GM12878 (cell line): ENCODE measurements around the gene MMRN2. TPM values are rescaled to one million over a fixed set of nuclear protein-coding genes. Genes with fewer than 3 reads are reported as not detected.

Source experiments
- ATAC-seq: fragments of 200-7000 bp; cut with Tn5 transposase; 3 replicates; pipeline ENCODE4 v1.9.1; 2020; ENCODE audit warnings: mild to moderate bottlenecking, moderate library complexity
- BruUV-seq: library from RNA; stranded (reverse); fragments of 400-500 nt; replicated peaks from 2 replicates; lab custom pipeline; 2021; lab: Mats Ljungman, UMichigan
- CTCF ChIA-PET: fragments of 300-600 bp; sonication (Branson Sonifier 250); formaldehyde crosslinking; extraction: SDS; loops from one replicate; lab custom pipeline; 2021; ENCODE audit warnings: inconsistent platforms; lab: Yijun Ruan, JAX
- POLR2A ChIA-PET: fragments of 350-600 bp; formaldehyde crosslinking; extraction: SDS; loops from one replicate; lab custom pipeline; 2021; ENCODE audit warnings: inconsistent platforms; lab: Charles Lee
- RAD21 ChIA-PET: fragments of 300-600 bp; sonication (Branson Sonifier 250); formaldehyde crosslinking; loops from one replicate; lab custom pipeline; 2023; ENCODE audit warnings: antibody characterized with exemption; ENCODE audit not compliant: unreplicated experiment; lab: Charles Lee
- SMC1A ChIA-PET: fragments of 300-600 bp; sonication (Branson Sonifier 250); formaldehyde crosslinking; loops from one replicate; lab custom pipeline; 2023; ENCODE audit not compliant: unreplicated experiment, uncharacterized antibody; lab: Charles Lee
- DNase-seq: peaks from one replicate; pipeline ENCODE4 v3.0.0-alpha.2; 2011; ENCODE audit warnings: low read depth, low spot score
- FAIRE-seq: peaks from 3 replicates; lab custom pipeline; 2011; peaks lifted over from hg19 to GRCh38; lab: Jason Lieb, UNC
- H2AFZ ChIP-seq: 2 replicates; pipeline ENCODE4 v1.6.0; 2011; ENCODE audit warnings: low read depth, low read length, control low read depth; ENCODE audit not compliant: control insufficient read depth
- H3K27ac ChIP-seq: 2 replicates; pipeline ENCODE4 v1.5.1; 2011; ENCODE audit warnings: control low read depth; ENCODE audit not compliant: control insufficient read depth, insufficient read depth
- H3K27me3 ChIP-seq, 2 experiments: replicated peaks in 1 of 2; 2 replicates each; pipeline versions ENCODE4 v1.6.0 to v1.6.1; 2011; ENCODE audit warnings: low read length in 1 of 2; ENCODE audit not compliant: control insufficient read depth in 2 of 2, insufficient read depth in 2 of 2
- H3K36me3 ChIP-seq, 2 experiments: 2 replicates each; pipeline ENCODE4 v1.5.1; 2011; ENCODE audit warnings: low read length in 1 of 2; ENCODE audit not compliant: control insufficient read depth in 2 of 2, insufficient read depth in 2 of 2
- H3K4me1 ChIP-seq: 2 replicates; pipeline ENCODE4 v1.6.1; 2011; ENCODE audit warnings: mild to moderate bottlenecking, low read length, moderate library complexity, mixed read lengths; ENCODE audit not compliant: control insufficient read depth, insufficient read depth
- H3K4me2 ChIP-seq: 2 replicates; pipeline ENCODE4 v1.6.0; 2011; ENCODE audit warnings: control low read depth; ENCODE audit not compliant: control insufficient read depth, insufficient read depth
- H3K4me3 ChIP-seq: fragments of 200-600 bp; sonication (generic); 2 replicates; pipeline ENCODE4 v1.5.1; 2016
- H3K79me2 ChIP-seq: 2 replicates; pipeline ENCODE4 v1.6.0; 2011; ENCODE audit warnings: low read length; ENCODE audit not compliant: control insufficient read depth, insufficient read depth
- H3K9ac ChIP-seq: 2 replicates; pipeline ENCODE4 v1.8.0; 2011; ENCODE audit warnings: low read length, control low read depth, mixed read lengths; ENCODE audit not compliant: control insufficient read depth, insufficient read depth
- H3K9me3 ChIP-seq: replicated peaks from 3 replicates; pipeline ENCODE4 v1.5.1; 2011; ENCODE audit warnings: mild to moderate bottlenecking, low read length; ENCODE audit not compliant: control insufficient read depth, insufficient read depth
- H4K20me1 ChIP-seq: 2 replicates; pipeline ENCODE4 v1.6.0; 2011; ENCODE audit not compliant: control insufficient read depth, insufficient read depth
- CHD4 ChIP-seq: fragments of 200-600 bp; sonication (generic); IDR thresholded peaks from 2 replicates; pipeline ENCODE4 v1.6.1; 2016; ENCODE audit warnings: mild to moderate bottlenecking
- FOXK2 ChIP-seq: fragments of 450-650 bp; IDR thresholded peaks from 2 replicates; pipeline ENCODE4 v1.6.1; 2017; ENCODE audit warnings: mild to moderate bottlenecking, moderate library complexity
- HCFC1 ChIP-seq: fragments of 150-350 bp; IDR thresholded peaks from 2 replicates; pipeline ENCODE4 v1.6.1; 2014; ENCODE audit warnings: low read length
- IRF4 ChIP-seq: IDR thresholded peaks from 2 replicates; pipeline ENCODE4 v1.6.1; 2011; ENCODE audit warnings: low read depth, low read length
- MEF2A ChIP-seq: IDR thresholded peaks from 2 replicates; pipeline ENCODE4 v1.6.1; 2011; ENCODE audit warnings: low read depth, mild to moderate bottlenecking, low read length, moderate library complexity; ENCODE audit not compliant: insufficient read depth
- RCOR1 ChIP-seq: conservative IDR thresholded peaks from 2 replicates; pipeline ENCODE4 v1.6.1; 2012; ENCODE audit warnings: low read depth, low read length, improper control_type of control experiment
- SPI1 ChIP-seq: IDR thresholded peaks from 2 replicates; pipeline ENCODE4 v1.6.1; 2011; ENCODE audit warnings: low read depth, mild to moderate bottlenecking, low read length, moderate library complexity, borderline replicate concordance; ENCODE audit not compliant: insufficient read depth
- STAT3 ChIP-seq: IDR thresholded peaks from 2 replicates; pipeline ENCODE4 v1.6.1; 2011; ENCODE audit warnings: low read depth, low read length, improper control_type of control experiment
- SUPT20H ChIP-seq: IDR thresholded peaks from 2 replicates; pipeline ENCODE4 v1.6.1; 2011; ENCODE audit warnings: low read depth, mild to moderate bottlenecking, low read length, moderate library complexity, borderline replicate concordance; ENCODE audit not compliant: control insufficient read depth
- WGBS: methylation state at CpG from one replicate; pipeline ENCODE4 v1.1.6; 2016; ENCODE audit warnings: low lambda C conversion rate; ENCODE audit not compliant: insufficient replicate concordance, insufficient coverage; ENCODE audit errors: missing lambda C conversion rate; 5-methylcytosine and 5-hydroxymethylcytosine counted together
- in situ Hi-C: fragments of 300-500 bp; cut with MboI; formaldehyde crosslinking; loops from 9 replicates; pipeline ENCODE4 v1.14.3; 2018; ENCODE audit warnings: mixed read lengths
- intact Hi-C: fragments of 100-400 bp; cut with micrococcal nuclease; formaldehyde crosslinking; loops from one replicate; pipeline ENCODE4 v1.14.2; 2022; ENCODE audit not compliant: unreplicated experiment
- polyA plus RNA-seq, 11 experiments: library from polyadenylated mRNA; depleted of rRNA in 4 of 11; unstranded in 6 of 11; stranded (reverse) in 5 of 11; fragments of >200 nt; fragmentation: Nextera tagmentation in 4 of 11; fragmentation: Illumina TruSeq in 1 of 11; extraction: Ambion mirVana in 4 of 11; extraction: Trizol in 1 of 11; gene quantifications; 1 replicate in 1 of 11; 2 replicates in 10 of 11; pipeline versions ENCODE4 v1.2.1 to v1.2.3, GENCODE V29; 2011 to 2016; ENCODE audit warnings: inconsistent platforms in 2 of 11, missing spikeins in 2 of 11, low read depth in 1 of 11
- total RNA-seq, 4 experiments: library from RNA; depleted of rRNA in 3 of 4; stranded (reverse); fragments of >200 nt in 3 of 4; fragmentation: Illumina TruSeq in 1 of 4; extraction: Trizol in 1 of 4; gene quantifications; 2 replicates each; pipeline versions ENCODE4 v1.2.1 to v1.2.3, GENCODE V29; 2013 to 2021
- TF ChIP-seq, protein P1 (sequence below): IDR thresholded peaks from 2 replicates; pipeline ENCODE4 v1.6.1; 2012; ENCODE audit warnings: low read depth, low read length, improper control_type of control experiment
- TF ChIP-seq, protein P2 (sequence below): fragments of 150-350 bp; IDR thresholded peaks from 2 replicates; pipeline ENCODE4 v1.6.1; 2016; ENCODE audit warnings: low read depth, low read length
- TF ChIP-seq, protein P3 (sequence below): IDR thresholded peaks from 2 replicates; pipeline ENCODE4 v1.6.1; 2012; ENCODE audit warnings: low read depth, low read length, improper control_type of control experiment

Gene MMRN2
- total and polyA plus RNA-seq, 10 of the 15 experiments (the other 5 are each of a cell fraction or from before 2014, with no cell fraction given), result 0.09 to 1.0 (median 0.54) TPM; not detected in 3

GRCh38 chr10:86992929-86993328 lies 35.5 kb upstream of the MMRN2 start:
- ChIA-PET POLR2A (no interaction called here), SMC1A (no interaction called here)
- no TSS peak for BruUV-seq
- H3K27me3 ChIP-seq, result peaks cover 0 to 2% of the 10 kb centered on the region in 2 experiments; a peak in 1 of 4 replicates
- no peaks in the 10 kb centered on the region for H3K4me1 ChIP-seq
- FAIRE-seq, result no peak
- TF ChIP-seq IRF4, result no peak
- no peak for TF ChIP-seq FOXK2
- no peak for TF ChIP-seq CHD4
- no peak for TF ChIP-seq SUPT20H
- TF ChIP-seq HCFC1, result no peak
- TF ChIP-seq MEF2A, result no peak
- no peak for TF ChIP-seq RCOR1
- TF ChIP-seq, all 136 proteins: peak for 0
- 55% methylated on average over 2 of the region's 2 CpGs for WGBS
- no peak overlapping the region for H3K4me3 ChIP-seq
- H3K9me3 ChIP-seq, result no peaks in the 10 kb centered on the region
- ChIA-PET CTCF (no interaction called here), RAD21 (no interaction called here)
- DNase-seq (no peak), ATAC-seq (no peak)
- in situ Hi-C loops (no loop called here), intact Hi-C loops (no loop called here)
- no peaks in the 10 kb centered on the region for H3K79me2 ChIP-seq
- H3K4me2 ChIP-seq, result no peak overlapping the region
- H3K9ac ChIP-seq, result no peak overlapping the region
- no peak overlapping the region for H2AFZ ChIP-seq
- H4K20me1 ChIP-seq, result no peaks in the 10 kb centered on the region
- H3K36me3 ChIP-seq, result no peaks in the 10 kb centered on the region
- H3K27ac ChIP-seq, result no peak overlapping the region

DNA sequence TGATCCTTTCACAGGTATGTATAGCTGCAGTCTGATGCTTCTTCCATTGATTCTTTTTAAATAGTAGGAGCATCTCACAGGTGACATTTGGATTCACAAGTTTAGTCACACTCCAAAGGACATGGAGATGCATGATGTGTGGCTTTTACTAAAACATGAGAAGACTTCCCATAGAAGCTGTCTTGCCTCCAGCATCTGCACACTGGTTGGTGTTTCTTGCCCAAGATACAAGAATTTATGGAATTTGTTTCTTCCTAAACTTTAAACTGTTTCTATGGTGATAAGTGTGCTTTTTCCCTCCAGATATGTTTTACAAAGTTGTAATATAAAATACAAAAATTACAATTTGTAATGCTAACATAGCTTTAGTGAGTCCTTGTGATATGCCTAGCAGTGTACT lies 35.0 kb upstream of the MMRN2 start:
- Histone ChIP-seq H3K36me3 (no peaks in the 10 kb centered on the region), H3K4me1 (no peaks in the 10 kb centered on the region), H3K9me3 (no peaks in the 10 kb centered on the region), H3K9ac (no peak overlapping the region), H2AFZ (no peak overlapping the region), H3K27me3 (peaks cover 0 to 2% of the 10 kb centered on the region in 2 experiments; a peak in 1 of 4 replicates), H4K20me1 (no peaks in the 10 kb centered on the region), H3K27ac (no peak overlapping the region), H3K4me2 (no peak overlapping the region), H3K79me2 (no peaks in the 10 kb centered on the region), H3K4me3 (no peak overlapping the region)
- in situ Hi-C loops, result no loop called here
- intact Hi-C loops, result no loop called here
- ChIA-PET POLR2A (no interaction called here), SMC1A (no interaction called here), RAD21 (no interaction called here), CTCF (interaction anchor here (0.9 kb wide), 1 partner anchor 12 kb away, joined by 3 read pairs; no protein-coding TSS in a partner anchor)
- FAIRE-seq (no peak), ATAC-seq (no peak), DNase-seq (no peak)
- no TSS peak for BruUV-seq
- TF ChIP-seq, protein P1, sequence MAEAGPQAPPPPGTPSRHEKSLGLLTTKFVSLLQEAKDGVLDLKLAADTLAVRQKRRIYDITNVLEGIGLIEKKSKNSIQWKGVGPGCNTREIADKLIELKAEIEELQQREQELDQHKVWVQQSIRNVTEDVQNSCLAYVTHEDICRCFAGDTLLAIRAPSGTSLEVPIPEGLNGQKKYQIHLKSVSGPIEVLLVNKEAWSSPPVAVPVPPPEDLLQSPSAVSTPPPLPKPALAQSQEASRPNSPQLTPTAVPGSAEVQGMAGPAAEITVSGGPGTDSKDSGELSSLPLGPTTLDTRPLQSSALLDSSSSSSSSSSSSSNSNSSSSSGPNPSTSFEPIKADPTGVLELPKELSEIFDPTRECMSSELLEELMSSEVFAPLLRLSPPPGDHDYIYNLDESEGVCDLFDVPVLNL, result no peak
- TF ChIP-seq STAT3 (no peak), SPI1 (no peak)
- TF ChIP-seq, protein P2, sequence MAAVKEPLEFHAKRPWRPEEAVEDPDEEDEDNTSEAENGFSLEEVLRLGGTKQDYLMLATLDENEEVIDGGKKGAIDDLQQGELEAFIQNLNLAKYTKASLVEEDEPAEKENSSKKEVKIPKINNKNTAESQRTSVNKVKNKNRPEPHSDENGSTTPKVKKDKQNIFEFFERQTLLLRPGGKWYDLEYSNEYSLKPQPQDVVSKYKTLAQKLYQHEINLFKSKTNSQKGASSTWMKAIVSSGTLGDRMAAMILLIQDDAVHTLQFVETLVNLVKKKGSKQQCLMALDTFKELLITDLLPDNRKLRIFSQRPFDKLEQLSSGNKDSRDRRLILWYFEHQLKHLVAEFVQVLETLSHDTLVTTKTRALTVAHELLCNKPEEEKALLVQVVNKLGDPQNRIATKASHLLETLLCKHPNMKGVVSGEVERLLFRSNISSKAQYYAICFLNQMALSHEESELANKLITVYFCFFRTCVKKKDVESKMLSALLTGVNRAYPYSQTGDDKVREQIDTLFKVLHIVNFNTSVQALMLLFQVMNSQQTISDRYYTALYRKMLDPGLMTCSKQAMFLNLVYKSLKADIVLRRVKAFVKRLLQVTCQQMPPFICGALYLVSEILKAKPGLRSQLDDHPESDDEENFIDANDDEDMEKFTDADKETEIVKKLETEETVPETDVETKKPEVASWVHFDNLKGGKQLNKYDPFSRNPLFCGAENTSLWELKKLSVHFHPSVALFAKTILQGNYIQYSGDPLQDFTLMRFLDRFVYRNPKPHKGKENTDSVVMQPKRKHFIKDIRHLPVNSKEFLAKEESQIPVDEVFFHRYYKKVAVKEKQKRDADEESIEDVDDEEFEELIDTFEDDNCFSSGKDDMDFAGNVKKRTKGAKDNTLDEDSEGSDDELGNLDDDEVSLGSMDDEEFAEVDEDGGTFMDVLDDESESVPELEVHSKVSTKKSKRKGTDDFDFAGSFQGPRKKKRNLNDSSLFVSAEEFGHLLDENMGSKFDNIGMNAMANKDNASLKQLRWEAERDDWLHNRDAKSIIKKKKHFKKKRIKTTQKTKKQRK, result no peak
- TF ChIP-seq, protein P3, sequence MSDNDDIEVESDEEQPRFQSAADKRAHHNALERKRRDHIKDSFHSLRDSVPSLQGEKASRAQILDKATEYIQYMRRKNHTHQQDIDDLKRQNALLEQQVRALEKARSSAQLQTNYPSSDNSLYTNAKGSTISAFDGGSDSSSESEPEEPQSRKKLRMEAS, result no peak
